COR-L47 (cell line): Measurements from ENCODE around the gene DTD1.
"Not testable (repeated sequence)": the region's sequence is repeated elsewhere in the genome, so short reads cannot be mapped to it uniquely, and the experiment has no call there.

Experiments
- DNase-seq: peaks from one replicate; lab custom pipeline; 2025; lab: John Stamatoyannopoulos, UW

The DTD1 gene

DNA sequence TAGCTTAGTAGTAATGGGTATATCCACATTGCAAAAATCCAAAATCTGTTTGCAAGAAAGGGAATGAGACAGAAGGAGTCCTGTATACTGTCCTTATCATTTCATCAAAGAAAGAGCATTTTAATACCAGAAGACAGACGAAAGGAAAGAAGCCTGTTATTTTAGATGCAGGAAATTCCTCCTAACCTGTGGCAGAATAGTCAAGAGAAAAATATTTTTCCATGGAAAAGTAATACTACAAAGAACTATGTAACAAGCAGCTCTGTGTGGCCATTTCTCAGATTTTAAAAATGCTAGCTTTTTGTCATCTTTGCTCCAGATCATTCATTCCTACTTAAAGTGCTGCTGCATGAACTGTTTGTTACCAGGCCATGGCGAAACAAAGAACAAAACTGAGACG lies 152.9 kb downstream of the DTD1 start:
- DNase-seq, result no peak

GRCh38 chr20:18742841-18743240 lies 155.0 kb downstream of the DTD1 start:
- no peak for DNase-seq

GRCh38 chr20:18743665-18744440 lies 156.0 kb downstream of the DTD1 start:
- no peak for DNase-seq

GRCh38 chr20:18747090-18747489 lies 159.2 kb downstream of the DTD1 start:
- DNase-seq, result no peak

GRCh38 chr20:18748987-18749386 lies 161.1 kb downstream of the DTD1 start:
- no peak for DNase-seq

- DNase-seq, result no peak
These were observed 161.7 kb downstream of the DTD1 start for GRCh38 chr20:18749528-18749927.

DNA sequence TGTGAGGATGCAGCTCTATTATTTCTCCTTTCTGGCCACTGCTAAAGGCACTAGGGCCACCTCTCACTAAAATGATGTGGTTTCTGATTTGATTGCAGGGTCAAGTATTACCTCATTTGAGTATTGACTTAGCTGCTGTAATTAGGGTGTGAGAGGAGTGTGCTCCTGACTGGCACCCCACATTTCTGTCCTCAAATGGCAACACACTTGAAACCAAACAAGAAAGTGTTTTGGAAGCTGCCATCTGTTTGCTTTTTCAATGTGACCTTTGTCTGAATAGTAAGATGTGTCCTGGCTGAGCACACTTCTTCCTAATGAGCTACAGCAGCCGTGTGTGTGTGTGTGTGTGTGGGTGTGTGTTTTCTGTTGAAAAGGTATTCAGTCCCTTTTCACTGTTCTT lies 162.9 kb downstream of the DTD1 start:
- DNase-seq, result peak; percentile 39

DNA sequence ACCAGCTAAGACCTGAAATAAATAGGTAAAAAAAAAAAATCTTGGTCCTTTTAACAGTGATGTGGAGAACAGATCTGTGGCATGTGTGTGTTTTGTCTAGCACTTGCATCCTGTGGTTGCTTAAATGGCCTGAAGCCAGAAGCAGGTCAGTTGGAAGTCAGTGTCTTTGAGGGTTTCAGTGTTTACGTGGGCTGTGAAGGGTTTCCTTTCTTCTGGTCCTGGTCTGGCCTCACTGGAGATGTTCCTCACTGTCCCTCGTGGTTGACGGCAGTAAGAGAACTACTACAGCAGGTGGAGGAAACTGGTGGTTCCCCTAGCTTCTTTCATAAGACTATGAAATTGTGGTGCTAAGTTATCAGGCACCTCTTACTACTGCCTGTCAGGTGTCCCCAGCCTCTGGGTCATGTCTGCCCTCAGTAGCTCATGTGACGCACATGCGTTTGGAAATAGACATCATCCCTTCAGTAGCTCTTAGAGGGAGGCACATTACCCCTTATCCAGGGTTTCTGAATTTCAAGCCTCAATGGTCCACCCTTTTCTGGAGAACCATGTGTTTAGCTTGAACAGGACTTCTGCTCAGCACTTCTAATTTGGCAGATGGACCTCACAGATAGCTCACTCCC lies 166.3 kb downstream of the DTD1 start:
- no peak for DNase-seq

GRCh38 chr20:18754653-18755045 lies 166.8 kb downstream of the DTD1 start:
- no peak for DNase-seq

- DNase-seq, result not testable (repeated sequence)
These were observed 173.0 kb downstream of the DTD1 start for GRCh38 chr20:18760852-18761251.

DNA sequence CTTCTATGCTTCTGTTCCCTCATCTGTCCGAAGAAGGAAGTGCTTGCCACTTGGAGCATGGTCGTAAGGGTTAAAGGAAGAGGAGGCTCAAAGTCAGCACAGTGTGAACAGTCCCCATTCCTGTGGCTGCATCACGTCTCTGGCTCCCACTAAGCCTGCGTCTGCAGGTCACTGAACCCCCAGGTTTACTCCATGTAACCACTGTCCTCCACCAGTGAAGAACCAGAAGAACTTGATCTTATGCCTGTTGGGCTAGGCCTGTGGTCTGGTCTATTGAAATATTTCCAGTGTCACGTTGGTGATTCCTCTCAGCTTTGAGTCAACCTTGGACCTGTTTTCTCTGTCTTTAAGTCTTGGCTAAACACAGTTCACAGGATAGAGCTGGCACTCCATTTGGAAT lies 179.8 kb downstream of the DTD1 start:
- no peak for DNase-seq

- no peak for DNase-seq
These were observed 185.7 kb downstream of the DTD1 start for GRCh38 chr20:18773566-18773965.

- DNase-seq, result no peak
These were observed 186.4 kb downstream of the DTD1 start for GRCh38 chr20:18774207-18774606.

- no peak for DNase-seq
These were observed 187.8 kb downstream of the DTD1 start for GRCh38 chr20:18775633-18776032.

DNA sequence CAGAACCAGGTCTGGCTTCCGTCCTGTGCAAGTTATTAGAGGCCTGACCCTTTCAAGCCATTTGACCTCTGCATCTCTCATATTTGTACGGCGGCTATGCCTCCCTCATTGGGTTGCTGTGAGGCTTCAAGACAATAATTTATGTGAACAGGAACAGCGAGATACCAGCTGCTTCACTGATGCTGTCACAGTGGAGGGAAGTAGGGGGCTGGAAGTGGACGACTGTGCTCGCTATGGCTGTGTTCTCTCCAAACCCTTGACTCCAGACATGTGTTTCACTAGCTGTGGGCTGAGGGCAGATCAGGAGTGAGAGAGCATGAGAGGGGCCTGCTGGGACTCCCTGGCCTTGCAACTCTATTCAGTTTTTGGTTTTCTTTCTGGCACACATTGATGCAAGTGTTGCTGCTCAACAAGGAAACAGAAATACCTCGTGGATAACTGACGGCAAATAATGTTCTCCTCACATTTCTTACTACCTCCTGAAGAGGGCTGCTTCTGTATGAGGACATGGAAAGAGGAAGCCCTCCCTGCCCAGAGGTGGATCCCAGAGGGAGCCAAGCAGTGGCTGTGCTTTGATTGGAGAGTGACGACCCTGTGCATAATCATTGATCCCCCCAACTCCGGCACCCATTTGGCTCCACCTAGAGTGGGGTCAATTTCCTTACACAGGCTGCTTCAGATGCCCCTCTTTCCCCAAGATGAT lies 191.0 kb downstream of the DTD1 start:
- no peak for DNase-seq

DNA sequence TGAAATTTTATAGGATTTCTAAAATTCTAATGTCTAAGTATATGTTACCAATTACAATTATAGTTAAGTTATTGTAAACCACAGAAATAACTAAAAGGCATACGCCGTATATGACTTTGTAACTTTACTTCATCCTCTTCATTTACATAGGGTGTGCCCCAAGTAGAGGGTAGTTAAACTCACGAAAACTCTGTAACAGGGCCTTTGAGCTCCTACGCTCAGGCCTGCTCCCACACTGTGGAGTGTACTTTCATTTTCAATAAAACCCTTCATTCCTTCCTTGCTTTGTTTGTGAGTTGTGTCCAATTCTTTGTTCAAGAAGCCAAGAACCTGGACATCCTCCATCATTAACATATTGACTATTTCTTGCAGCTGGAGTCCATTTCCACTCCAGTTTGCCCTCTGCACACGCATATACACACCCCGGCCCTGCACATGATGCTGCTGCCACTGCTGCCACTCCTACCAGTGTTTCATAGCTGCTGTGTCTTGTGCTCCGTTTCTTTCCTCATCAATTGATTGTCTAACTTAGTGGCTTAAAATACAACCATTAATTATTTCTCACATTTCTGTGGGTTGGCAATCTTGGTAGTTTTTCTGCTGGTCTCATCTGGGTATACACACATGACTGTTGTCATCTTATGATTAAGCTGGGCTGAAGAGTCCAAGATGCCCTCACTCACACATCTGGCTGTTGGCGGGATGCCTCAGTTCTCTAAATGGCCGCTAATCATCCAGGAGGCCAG lies 192.7 kb downstream of the DTD1 start:
- DNase-seq, result no peak

DNA sequence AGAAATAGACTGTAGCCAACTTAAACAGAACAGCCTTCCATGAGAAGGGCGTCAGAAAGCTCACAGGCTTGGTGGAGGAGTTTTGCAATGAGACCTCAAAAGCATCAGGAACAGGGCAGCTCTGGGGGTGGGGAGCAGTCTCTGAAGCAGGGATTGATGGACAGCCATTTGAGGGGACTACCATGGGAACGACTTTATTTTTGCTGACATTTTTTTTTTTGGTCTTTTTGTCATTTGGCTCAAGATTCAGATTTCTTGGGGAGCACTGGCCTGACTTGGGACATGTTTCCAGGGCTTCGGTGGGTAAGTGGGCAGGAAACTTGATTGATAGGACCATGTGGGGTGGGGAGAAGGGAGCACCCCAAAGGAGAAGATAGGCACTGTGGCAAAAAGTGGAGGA lies 193.7 kb downstream of the DTD1 start:
- DNase-seq, result no peak

GRCh38 chr20:18783385-18783959 lies 195.6 kb downstream of the DTD1 start:
- DNase-seq, result no peak

GRCh38 chr20:18787046-18787445 lies 199.2 kb downstream of the DTD1 start:
- DNase-seq, result not testable (repeated sequence)

GRCh38 chr20:18788021-18788420 lies 200.2 kb downstream of the DTD1 start:
- DNase-seq, result no peak

- DNase-seq, result no peak
These were observed 202.9 kb downstream of the DTD1 start for GRCh38 chr20:18790787-18791186.
